HepG2 (cell line): ENCODE measurements around the gene LRRC74B.
"Not testable (repeated sequence)": the region's sequence is repeated elsewhere in the genome, so short reads cannot be mapped to it uniquely, and the experiment has no call there.

Experiments
- HHEX ChIP-seq: IDR thresholded peaks from 2 replicates; pipeline ENCODE4 v1.6.1; 2016; ENCODE audit warnings: control low read depth
- KDM5A ChIP-seq: fragments of 200-600 bp; sonication (generic); IDR thresholded peaks from 2 replicates; pipeline ENCODE4 v1.7.0; 2018; ENCODE audit warnings: antibody characterized with exemption, mild to moderate bottlenecking, low read length, borderline replicate concordance
- NBN ChIP-seq: fragments of 450-650 bp; conservative IDR thresholded peaks from 2 replicates; pipeline ENCODE4 v1.6.1; 2017
- NCOA2 ChIP-seq: sonication (generic); formaldehyde crosslinking; IDR thresholded peaks from 2 replicates; pipeline ENCODE4 v1.8.0; 2022; ENCODE audit warnings: inconsistent platforms
- NFE2 ChIP-seq: sonication (generic); formaldehyde crosslinking; IDR thresholded peaks from 2 replicates; pipeline ENCODE4 v1.4.0; 2020; ENCODE audit warnings: missing genetic modification reagents
- RBAK ChIP-seq: sonication (generic); formaldehyde crosslinking; IDR thresholded peaks from 2 replicates; pipeline ENCODE4 v1.5.1; 2020; ENCODE audit warnings: mild to moderate bottlenecking, missing genetic modification reagents
- SMC3 ChIP-seq: IDR thresholded peaks from 2 replicates; pipeline ENCODE4 v1.6.1; 2011; ENCODE audit warnings: low read length, improper control_type of control experiment
- SP1 ChIP-seq, 2 experiments: fragments of 450-650 bp in 1 of 2; sonication (generic) in 1 of 2; formaldehyde crosslinking in 1 of 2; IDR thresholded peaks; 2 replicates each; pipeline versions ENCODE4 v1.4.0 to v1.6.1; 2016 to 2020; ENCODE audit warnings: missing genetic modification reagents in 1 of 2
- ZFX ChIP-seq: sonication (generic); formaldehyde crosslinking; IDR thresholded peaks from 2 replicates; pipeline ENCODE4 v1.4.0; 2020; ENCODE audit warnings: mild to moderate bottlenecking, low read depth, missing genetic modification reagents, moderate library complexity
- ZNF101 ChIP-seq: sonication (generic); formaldehyde crosslinking; IDR thresholded peaks from 2 replicates; pipeline ENCODE4 v1.4.0; 2020; ENCODE audit warnings: mild to moderate bottlenecking, low read depth, missing genetic modification reagents, borderline replicate concordance
- ZSCAN30 ChIP-seq: sonication (generic); formaldehyde crosslinking; IDR thresholded peaks from 2 replicates; pipeline ENCODE4 v1.5.0; 2020; ENCODE audit warnings: mild to moderate bottlenecking, missing genetic modification reagents
- TF ChIP-seq, protein P1 (sequence below), 2 experiments: sonication (generic) in 1 of 2; formaldehyde crosslinking in 1 of 2; IDR thresholded peaks; 2 replicates each; pipeline versions ENCODE4 v1.4.0 to v1.6.1; 2018 to 2020; ENCODE audit warnings: missing genetic modification reagents in 2 of 2, borderline replicate concordance in 1 of 2, low read depth in 1 of 2, mild to moderate bottlenecking in 1 of 2, missing biosample characterization in 1 of 2
- TF ChIP-seq, protein P2 (sequence below): sonication (generic); formaldehyde crosslinking; IDR thresholded peaks from 2 replicates; pipeline ENCODE4 v1.4.0; 2020; ENCODE audit warnings: low read depth, mild to moderate bottlenecking, missing genetic modification reagents
- TF ChIP-seq, protein P3 (sequence below): sonication (generic); formaldehyde crosslinking; IDR thresholded peaks from 2 replicates; pipeline ENCODE4 v1.5.0; 2020; ENCODE audit warnings: mild to moderate bottlenecking, missing genetic modification reagents, moderate library complexity

DNA sequence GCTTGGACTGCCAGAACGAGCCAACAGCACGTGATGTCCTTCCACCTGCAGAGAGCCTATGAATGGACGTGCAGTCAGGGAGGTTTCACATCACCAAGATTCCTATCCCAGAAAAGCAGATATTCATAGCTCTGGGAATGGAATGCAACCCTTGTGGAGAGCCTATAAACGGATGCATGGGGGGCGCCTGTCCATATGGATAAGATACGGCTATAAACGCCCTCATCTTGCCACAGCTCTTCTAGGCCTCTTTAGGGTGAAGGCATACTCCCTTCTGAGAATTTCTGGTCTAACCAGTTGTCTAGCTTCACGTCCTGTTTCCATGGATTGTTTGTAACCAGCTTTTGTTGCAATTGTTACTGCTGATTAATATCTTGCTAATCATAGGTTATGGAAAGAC, 26.1 kb downstream of the LRRC74B start:
- TF ChIP-seq NCOA2 (CRISPR knock-in tag); SMC3; ZNF101 (CRISPR knock-in tag); SP1 (IDR thresholded peaks at IDR 0.05); SP1 (CRISPR knock-in tag; IDR thresholded peaks at IDR 0.05); RBAK (CRISPR knock-in tag); NFE2 (CRISPR knock-in tag); ZFX (CRISPR knock-in tag); ZSCAN30 (CRISPR knock-in tag); NBN; KDM5A; HHEX: not testable (repeated sequence)
- TF ChIP-seq, protein P1, sequence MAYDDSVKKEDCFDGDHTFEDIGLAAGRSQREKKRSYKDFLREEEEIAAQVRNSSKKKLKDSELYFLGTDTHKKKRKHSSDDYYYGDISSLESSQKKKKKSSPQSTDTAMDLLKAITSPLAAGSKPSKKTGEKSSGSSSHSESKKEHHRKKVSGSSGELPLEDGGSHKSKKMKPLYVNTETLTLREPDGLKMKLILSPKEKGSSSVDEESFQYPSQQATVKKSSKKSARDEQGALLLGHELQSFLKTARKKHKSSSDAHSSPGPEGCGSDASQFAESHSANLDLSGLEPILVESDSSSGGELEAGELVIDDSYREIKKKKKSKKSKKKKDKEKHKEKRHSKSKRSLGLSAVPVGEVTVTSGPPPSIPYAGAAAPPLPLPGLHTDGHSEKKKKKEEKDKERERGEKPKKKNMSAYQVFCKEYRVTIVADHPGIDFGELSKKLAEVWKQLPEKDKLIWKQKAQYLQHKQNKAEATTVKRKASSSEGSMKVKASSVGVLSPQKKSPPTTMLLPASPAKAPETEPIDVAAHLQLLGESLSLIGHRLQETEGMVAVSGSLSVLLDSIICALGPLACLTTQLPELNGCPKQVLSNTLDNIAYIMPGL (CRISPR knock-in tag; IDR thresholded peaks at IDR 0.05; ENCODE audit: borderline replicate concordance in 1 of 2, low read depth in 1 of 2) = not testable (repeated sequence)
- TF ChIP-seq, protein P2, sequence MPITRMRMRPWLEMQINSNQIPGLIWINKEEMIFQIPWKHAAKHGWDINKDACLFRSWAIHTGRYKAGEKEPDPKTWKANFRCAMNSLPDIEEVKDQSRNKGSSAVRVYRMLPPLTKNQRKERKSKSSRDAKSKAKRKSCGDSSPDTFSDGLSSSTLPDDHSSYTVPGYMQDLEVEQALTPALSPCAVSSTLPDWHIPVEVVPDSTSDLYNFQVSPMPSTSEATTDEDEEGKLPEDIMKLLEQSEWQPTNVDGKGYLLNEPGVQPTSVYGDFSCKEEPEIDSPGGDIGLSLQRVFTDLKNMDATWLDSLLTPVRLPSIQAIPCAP (CRISPR knock-in tag) = not testable (repeated sequence)
- TF ChIP-seq, protein P3, sequence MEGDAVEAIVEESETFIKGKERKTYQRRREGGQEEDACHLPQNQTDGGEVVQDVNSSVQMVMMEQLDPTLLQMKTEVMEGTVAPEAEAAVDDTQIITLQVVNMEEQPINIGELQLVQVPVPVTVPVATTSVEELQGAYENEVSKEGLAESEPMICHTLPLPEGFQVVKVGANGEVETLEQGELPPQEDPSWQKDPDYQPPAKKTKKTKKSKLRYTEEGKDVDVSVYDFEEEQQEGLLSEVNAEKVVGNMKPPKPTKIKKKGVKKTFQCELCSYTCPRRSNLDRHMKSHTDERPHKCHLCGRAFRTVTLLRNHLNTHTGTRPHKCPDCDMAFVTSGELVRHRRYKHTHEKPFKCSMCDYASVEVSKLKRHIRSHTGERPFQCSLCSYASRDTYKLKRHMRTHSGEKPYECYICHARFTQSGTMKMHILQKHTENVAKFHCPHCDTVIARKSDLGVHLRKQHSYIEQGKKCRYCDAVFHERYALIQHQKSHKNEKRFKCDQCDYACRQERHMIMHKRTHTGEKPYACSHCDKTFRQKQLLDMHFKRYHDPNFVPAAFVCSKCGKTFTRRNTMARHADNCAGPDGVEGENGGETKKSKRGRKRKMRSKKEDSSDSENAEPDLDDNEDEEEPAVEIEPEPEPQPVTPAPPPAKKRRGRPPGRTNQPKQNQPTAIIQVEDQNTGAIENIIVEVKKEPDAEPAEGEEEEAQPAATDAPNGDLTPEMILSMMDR = not testable (repeated sequence)
